H1 (cell line): Measurements from ENCODE around the gene ARHGEF39. TPM values are rescaled to one million over a fixed set of nuclear protein-coding genes. Genes with fewer than 3 reads are reported as not detected.
A peak's percentile ranks its signal among the peaks of the same experiment; 100 is the strongest.

Source experiments
- CTCF ChIA-PET: fragments of 300-600 bp; sonication (Branson Sonifier 250); formaldehyde crosslinking; loops from one replicate; lab custom pipeline; 2021; ENCODE audit not compliant: partially characterized antibody; lab: Charles Lee
- POLR2A ChIA-PET: fragments of 300-600 bp; sonication (Branson Sonifier 250); formaldehyde crosslinking; loops from one replicate; lab custom pipeline; 2021; ENCODE audit warnings: inconsistent platforms; ENCODE audit not compliant: partially characterized antibody; lab: Charles Lee
- DNase-seq, 2 experiments: peaks; one replicate each; pipeline versions ENCODE4 v3.0.0 to v3.0.0-alpha.2; 2010 to 2022; ENCODE audit warnings: low spot score in 2 of 2, low read depth in 1 of 2, mixed read lengths in 1 of 2
- FAIRE-seq: peaks from 2 replicates; lab custom pipeline; 2011; peaks lifted over from hg19 to GRCh38; lab: Jason Lieb, UNC
- H2AFZ ChIP-seq: 2 replicates; pipeline ENCODE4 v1.8.1; 2012; ENCODE audit warnings: low read length, inconsistent platforms
- H2AK5ac ChIP-seq: 2 replicates; pipeline ENCODE4 v1.6.1; 2013; ENCODE audit warnings: low read depth, low read length
- H2BK120ac ChIP-seq: replicated peaks from 2 replicates; pipeline ENCODE3; 2013; ENCODE audit warnings: low read depth, low read length, inconsistent platforms
- H2BK12ac ChIP-seq: 2 replicates; pipeline ENCODE4 v1.6.1; 2013; ENCODE audit warnings: low read depth, low read length
- H2BK15ac ChIP-seq: 2 replicates; pipeline ENCODE4 v1.6.1; 2013; ENCODE audit warnings: low read length
- H2BK20ac ChIP-seq: 2 replicates; pipeline ENCODE4 v1.6.1; 2013; ENCODE audit warnings: low read length
- H2BK5ac ChIP-seq: 2 replicates; pipeline ENCODE4 v1.6.1; 2013; ENCODE audit warnings: low read depth, low read length
- H3K14ac ChIP-seq: 2 replicates; pipeline ENCODE4 v1.6.1; 2013; ENCODE audit warnings: inconsistent platforms; ENCODE audit not compliant: insufficient read length
- H3K18ac ChIP-seq: 2 replicates; pipeline ENCODE4 v1.6.1; 2013; ENCODE audit warnings: low read length; ENCODE audit errors: extremely low read depth
- H3K23ac ChIP-seq: 2 replicates; pipeline ENCODE4 v1.6.1; 2013; ENCODE audit warnings: inconsistent platforms; ENCODE audit not compliant: insufficient read length
- H3K23me2 ChIP-seq: 2 replicates; pipeline ENCODE4 v1.6.1; 2013; ENCODE audit warnings: low read depth, low read length
- H3K27ac ChIP-seq: 2 replicates; pipeline ENCODE4 v1.6.1; 2011; ENCODE audit warnings: low read depth, low read length, inconsistent platforms
- H3K27me3 ChIP-seq, 4 experiments: replicated peaks in 1 of 4; 1 replicate in 1 of 4; 2 replicates in 3 of 4; pipeline versions ENCODE4 v1.6.1 to v1.8.1; 2011 to 2013; ENCODE audit warnings: low read length in 3 of 4, mild to moderate bottlenecking in 3 of 4, inconsistent platforms in 2 of 4, mixed read lengths in 2 of 4, moderate library complexity in 1 of 4; ENCODE audit not compliant: control insufficient read depth in 3 of 4, insufficient read depth in 3 of 4; ENCODE audit errors: extremely low read depth in 1 of 4
- H3K36me3 ChIP-seq, 4 experiments: 2 replicates each; pipeline versions ENCODE4 v1.6.1 to v1.8.1; 2011 to 2013; ENCODE audit warnings: mild to moderate bottlenecking in 4 of 4, low read length in 3 of 4, moderate library complexity in 2 of 4, control low read depth in 1 of 4, inconsistent platforms in 1 of 4; ENCODE audit not compliant: insufficient read depth in 4 of 4, control insufficient read depth in 2 of 4
- H3K4ac ChIP-seq: replicated peaks from 2 replicates; pipeline ENCODE3; 2013; ENCODE audit warnings: low read length, low read depth, mixed read lengths, inconsistent platforms; ENCODE audit not compliant: insufficient read length
- H3K4me1 ChIP-seq, 4 experiments: replicated peaks in 1 of 4; 1 replicate in 1 of 4; 2 replicates in 3 of 4; pipeline versions ENCODE4 v1.6.1 to v1.8.1; 2011 to 2013; ENCODE audit warnings: low read length in 3 of 4, inconsistent platforms in 2 of 4, mixed read lengths in 1 of 4; ENCODE audit not compliant: insufficient read depth in 4 of 4, control insufficient read depth in 3 of 4
- H3K4me2 ChIP-seq, 2 experiments: 2 replicates each; pipeline versions ENCODE4 v1.6.1 to v1.8.1; 2011 to 2013; ENCODE audit warnings: low read depth in 2 of 2, low read length in 2 of 2, control low read depth in 1 of 2, inconsistent platforms in 1 of 2, mild to moderate bottlenecking in 1 of 2; ENCODE audit not compliant: insufficient read depth in 1 of 2
- H3K4me3 ChIP-seq, 4 experiments: fragments of 200-600, 300-600 bp in 1 of 4; sonication (generic), shearing (Covaris generic), sonication (Bioruptor Twin) in 1 of 4; 2 replicates each; pipeline versions ENCODE4 v1.5.1 to v1.8.1; 2011 to 2016; ENCODE audit warnings: low read length in 4 of 4, low read depth in 3 of 4, control low read depth in 2 of 4, inconsistent platforms in 2 of 4, mild to moderate bottlenecking in 2 of 4, mixed read lengths in 1 of 4, moderate library complexity in 1 of 4; ENCODE audit not compliant: insufficient read depth in 2 of 4; ENCODE audit errors: extremely low read depth in 1 of 4
- H3K56ac ChIP-seq: replicated peaks from 2 replicates; pipeline ENCODE3; 2013; ENCODE audit warnings: low read depth, mild to moderate bottlenecking, mixed read lengths, low read length, inconsistent platforms; ENCODE audit not compliant: insufficient read length
- H3K79me1 ChIP-seq: 2 replicates; pipeline ENCODE4 v1.6.1; 2013; ENCODE audit warnings: low read depth, low read length, control low read depth
- H3K79me2 ChIP-seq, 2 experiments: 2 replicates each; pipeline versions ENCODE4 v1.6.1 to v1.8.1; 2012 to 2013; ENCODE audit warnings: low read length in 2 of 2, mild to moderate bottlenecking in 2 of 2, inconsistent platforms in 1 of 2; ENCODE audit not compliant: insufficient read depth in 2 of 2, control insufficient read depth in 1 of 2
- H3K9ac ChIP-seq, 4 experiments: replicated peaks in 1 of 4; 1 replicate in 1 of 4; 2 replicates in 3 of 4; pipeline versions ENCODE4 v1.6.1 to v1.8.1; 2011 to 2013; ENCODE audit warnings: low read depth in 3 of 4, low read length in 3 of 4, control low read depth in 2 of 4, mild to moderate bottlenecking in 2 of 4, moderate library complexity in 2 of 4, inconsistent platforms in 1 of 4; ENCODE audit errors: extremely low read depth in 1 of 4
- H3K9me3 ChIP-seq, 2 experiments: 2 replicates each; pipeline versions ENCODE4 v1.6.1 to v1.8.1; 2012 to 2013; ENCODE audit warnings: mild to moderate bottlenecking in 2 of 2, moderate library complexity in 2 of 2, control low read depth in 1 of 2, inconsistent platforms in 1 of 2, low read depth in 1 of 2, low read length in 1 of 2, mixed read lengths in 1 of 2; ENCODE audit not compliant: insufficient read depth in 2 of 2
- H4K20me1 ChIP-seq, 2 experiments: replicated peaks in 1 of 2; 2 replicates each; pipeline versions ENCODE3 to v1.8.1; 2011 to 2013; ENCODE audit warnings: inconsistent platforms in 2 of 2, low read length in 2 of 2, mild to moderate bottlenecking in 1 of 2; ENCODE audit not compliant: insufficient read depth in 2 of 2, control insufficient read depth in 1 of 2
- H4K5ac ChIP-seq: 2 replicates; pipeline ENCODE4 v1.6.1; 2013; ENCODE audit warnings: low read length, low read depth, mixed read lengths, inconsistent platforms; ENCODE audit not compliant: insufficient read length
- H4K8ac ChIP-seq: 2 replicates; pipeline ENCODE4 v1.8.0; 2013; ENCODE audit warnings: mild to moderate bottlenecking, moderate library complexity, low read length, inconsistent platforms; ENCODE audit not compliant: insufficient read depth; ENCODE audit errors: extremely low read depth
- H4K91ac ChIP-seq: replicated peaks from 2 replicates; pipeline ENCODE3; 2013; ENCODE audit warnings: low read length, mixed read lengths, inconsistent platforms; ENCODE audit not compliant: insufficient read length
- ATF3 ChIP-seq: IDR thresholded peaks from 2 replicates; pipeline ENCODE4 v1.6.1; 2011; ENCODE audit warnings: low read depth, mild to moderate bottlenecking, low read length; ENCODE audit not compliant: insufficient read depth
- CTCF ChIP-seq, 3 experiments: IDR thresholded peaks; 1 replicate in 2 of 3; 2 replicates in 1 of 3; pipeline versions ENCODE4 v1.5.1 to v1.6.1; 2011; ENCODE audit warnings: low read length in 3 of 3, mild to moderate bottlenecking in 3 of 3, inconsistent platforms in 2 of 3, low read depth in 1 of 3, moderate library complexity in 1 of 3; ENCODE audit not compliant: insufficient read depth in 1 of 3; ENCODE audit errors: control extremely low read depth in 1 of 3
- FOSL1 ChIP-seq: IDR thresholded peaks from 2 replicates; pipeline ENCODE4 v1.6.1; 2011; ENCODE audit warnings: mild to moderate bottlenecking, low read depth, low read length, moderate library complexity; ENCODE audit not compliant: insufficient read depth
- RAD21 ChIP-seq, 2 experiments: IDR thresholded peaks in 1 of 2; conservative IDR thresholded peaks in 1 of 2; 2 replicates each; pipeline ENCODE4 v1.6.1; 2011; ENCODE audit warnings: low read depth in 2 of 2, low read length in 2 of 2, improper control_type of control experiment in 1 of 2, inconsistent platforms in 1 of 2, mild to moderate bottlenecking in 1 of 2, moderate library complexity in 1 of 2
- SRF ChIP-seq: IDR thresholded peaks from 2 replicates; pipeline ENCODE4 v1.6.1; 2011; ENCODE audit warnings: mild to moderate bottlenecking, low read depth, low read length, moderate library complexity
- WGBS, 2 experiments: shearing (Covaris generic) in 1 of 2; methylation state at CpG; one replicate each; pipeline versions ENCODE4 v1.1.6 to v1.1.7; 2013 to 2015; ENCODE audit warnings: low lambda C conversion rate in 2 of 2, mixed read lengths in 2 of 2, inconsistent platforms in 1 of 2, low coverage in 1 of 2, missing lambda C conversion rate in 1 of 2; ENCODE audit not compliant: insufficient replicate concordance in 2 of 2, insufficient coverage in 1 of 2, insufficient read length in 1 of 2; ENCODE audit errors: extremely low coverage in 1 of 2, missing lambda C conversion rate in 1 of 2; 5-methylcytosine and 5-hydroxymethylcytosine counted together
- polyA plus RNA-seq, 7 experiments: library from polyadenylated mRNA; depleted of rRNA in 3 of 7; stranded (reverse) in 5 of 7; unstranded in 2 of 7; fragments of >200 nt in 5 of 7; fragments of 200-250 nt in 2 of 7; gene quantifications; 1 replicate in 5 of 7; 2 replicates in 1 of 7; 4 replicates in 1 of 7; pipeline versions ENCODE4 v1.2.1 to v1.2.3, GENCODE V29; 2011 to 2013; ENCODE audit warnings: missing spikeins in 2 of 7, mixed read lengths in 2 of 7
- total RNA-seq: library from RNA; stranded (reverse); fragmentation: NEBNext Ultra II Directional; extraction: Animal tissue kit (Norgen Biotek cat#: 25700); gene quantifications from 2 replicates; pipeline ENCODE4 v1.2.1, GENCODE V29; 2021

The ARHGEF39 gene
- total and polyA plus RNA-seq, 2 of the 8 experiments (the other 6 are each of a cell fraction or from before 2014, with no cell fraction given), result 18.6 to 18.7 TPM

- Histone ChIP-seq H2BK5ac (no peak overlapping the region), H3K4me3 (no peak overlapping the region), H3K79me1 (peaks cover 2% of the 10 kb centered on the region; the same call in 1 of the 2 replicates), H2AFZ (no peak overlapping the region), H2BK20ac (no peak overlapping the region), H2AK5ac (no peak overlapping the region), H2BK15ac (no peak overlapping the region), H4K5ac (no peak overlapping the region), H3K9me3 (no peaks in the 10 kb centered on the region), H3K23ac (no peak overlapping the region), H3K36me3 (peaks cover 6 to 32% (median 13%) of the 10 kb centered on the region in 4 experiments), H3K18ac (no peak overlapping the region), H3K56ac (no peak overlapping the region), H3K23me2 (peaks cover 13% of the 10 kb centered on the region), H3K27me3 (peaks cover 0 to 5% (median 0%) of the 10 kb centered on the region in 4 experiments; a peak in 1 of 7 replicates), H2BK120ac (no peak overlapping the region), H3K27ac (peak overlapping the region; percentile 11; the same call in 1 of the 2 replicates), H3K4me1 (peaks cover 0 to 5% (median 2%) of the 10 kb centered on the region in 4 experiments), H3K79me2 (no peaks in the 10 kb centered on the region; a peak in 1 of 4 replicates), H4K8ac (no peak overlapping the region), H3K4me2 (no peak overlapping the region), H3K9ac (no peak overlapping the region), H4K20me1 (peaks cover 2 to 6% of the 10 kb centered on the region in 2 experiments), H3K14ac (no peak overlapping the region), H3K4ac (no peak overlapping the region), H4K91ac (no peak overlapping the region), H2BK12ac (no peak overlapping the region)
- DNase-seq (no peak), FAIRE-seq (no peak)
- ChIA-PET CTCF (interaction anchor here (0.6 to 15.9 kb wide), 28 partner anchors 9 to 871 kb away, joined by 3 to 347 read pairs (median 6); partner anchors contain the start of genes CA9, CREB3, GBA2 and HINT2), POLR2A (interaction anchor here (0.6 to 7.9 kb wide), 11 partner anchors 10 to 589 kb away, joined by 3 to 84 read pairs (median 5); partner anchors contain the start of genes CA9, CREB3, TLN1 and TPM2)
- 77% methylated on average over 9 of the region's 9 CpGs; no CpG with 5 or more reads in 1 of the 2 experiments for WGBS, 2 experiments
- TF ChIP-seq ATF3 (no peak), CTCF (IDR thresholded peaks at IDR 0.05; ENCODE audit: control extremely low read depth in 1 of 3, insufficient read depth in 1 of 3, low read depth in 1 of 3, low read length in 3 of 3) (peak; percentile 1 to 48 (median 38)), SRF (peak; percentile 71), RAD21 (IDR thresholded peaks at IDR 0.05 in 1 of 2, conservative IDR thresholded peaks at IDR 0.05 in 1 of 2; ENCODE audit: low read depth in 2 of 2, low read length in 2 of 2) (peak; percentile 60 to 61), FOSL1 (no peak)
Observed at GRCh38 chr9:35660966-35661415, 4.0 kb downstream of the ARHGEF39 start.
